GM23248 (cell line): Measurements from ENCODE around the gene CCDC188. TPM values are rescaled to one million over a fixed set of nuclear protein-coding genes. Genes with fewer than 3 reads are reported as not detected.

Source experiments
- DNase-seq: peaks from one replicate; pipeline ENCODE4 v3.0.0-alpha.2; 2015
- H2AFZ ChIP-seq: fragments of 200-600 bp; sonication (generic); 2 replicates; pipeline ENCODE4 v1.6.1; 2016; ENCODE audit warnings: antibody characterized with exemption
- H3F3A ChIP-seq: fragments of 200-600 bp; sonication (generic); 2 replicates; pipeline ENCODE4 v1.6.1; 2016; ENCODE audit warnings: mild to moderate bottlenecking, antibody characterized with exemption, mixed run types; ENCODE audit not compliant: insufficient read depth
- H3K27ac ChIP-seq: fragments of 200-600 bp; sonication (generic); 2 replicates; pipeline ENCODE4 v1.5.1; 2016; ENCODE audit warnings: mild to moderate bottlenecking
- H3K27me3 ChIP-seq: fragments of 200-600 bp; sonication (generic); replicated peaks from 2 replicates; pipeline ENCODE4 v1.6.1; 2016; ENCODE audit warnings: mild to moderate bottlenecking; ENCODE audit not compliant: insufficient read depth
- H3K36me3 ChIP-seq: fragments of 200-600 bp; sonication (generic); 2 replicates; pipeline ENCODE4 v1.6.1; 2016; ENCODE audit warnings: low read depth, mild to moderate bottlenecking
- H3K4me1 ChIP-seq: fragments of 200-600 bp; sonication (generic); 2 replicates; pipeline ENCODE4 v1.6.1; 2016; ENCODE audit warnings: mild to moderate bottlenecking; ENCODE audit not compliant: insufficient read depth
- H3K4me2 ChIP-seq: fragments of 200-600 bp; sonication (generic); one replicate; pipeline ENCODE4 v1.6.1; 2016; ENCODE audit warnings: mild to moderate bottlenecking; ENCODE audit not compliant: unreplicated experiment
- H3K4me3 ChIP-seq: fragments of 200-600 bp; sonication (generic); 2 replicates; pipeline ENCODE4 v1.5.1; 2016; ENCODE audit warnings: mild to moderate bottlenecking
- H3K79me2 ChIP-seq: fragments of 200-600 bp; sonication (generic); 2 replicates; pipeline ENCODE4 v1.6.1; 2016; ENCODE audit warnings: mild to moderate bottlenecking; ENCODE audit not compliant: insufficient read depth
- H3K9ac ChIP-seq: fragments of 200-600 bp; sonication (generic); 2 replicates; pipeline ENCODE4 v1.6.1; 2016; ENCODE audit warnings: mild to moderate bottlenecking
- H3K9me2 ChIP-seq: fragments of 200-600 bp; sonication (generic); 2 replicates; pipeline ENCODE4 v1.6.1; 2016; ENCODE audit warnings: mixed run types, mild to moderate bottlenecking, moderate library complexity; ENCODE audit not compliant: insufficient read depth
- H3K9me3 ChIP-seq: fragments of 200-600 bp; sonication (generic); one replicate; pipeline ENCODE4 v1.6.1; 2017; ENCODE audit warnings: low read depth
- H4K20me1 ChIP-seq: fragments of 200-600 bp; sonication (generic); 2 replicates; pipeline ENCODE4 v1.6.0; 2016; ENCODE audit not compliant: insufficient read depth
- EZH2 ChIP-seq: fragments of 200-600 bp; sonication (generic); IDR thresholded peaks from 2 replicates; pipeline ENCODE4 v1.6.1; 2018; ENCODE audit warnings: antibody characterized with exemption, mild to moderate bottlenecking; ENCODE audit not compliant: insufficient read depth, poor library complexity, severe bottlenecking
- EZH2phosphoT487 ChIP-seq: fragments of 200-600 bp; sonication (generic); IDR thresholded peaks from 2 replicates; pipeline ENCODE4 v1.6.1; 2018; ENCODE audit warnings: antibody characterized with exemption, moderate library complexity, mild to moderate bottlenecking, low read depth; ENCODE audit not compliant: insufficient read depth
- WGBS, 2 experiments: methylation state at CpG; one replicate each; pipeline ENCODE4 v1.1.6; 2015 to 2017; ENCODE audit warnings: low lambda C conversion rate in 2 of 2, low coverage in 1 of 2; ENCODE audit errors: missing lambda C conversion rate in 2 of 2; 5-methylcytosine and 5-hydroxymethylcytosine counted together
- in situ Hi-C: fragments of 300-500 bp; cut with MboI; formaldehyde crosslinking; loops from 2 replicates; pipeline ENCODE4 v1.15.0; 2020
- polyA plus RNA-seq: library from polyadenylated mRNA; unstranded; fragments of >200 nt; fragmentation: Nextera tagmentation; extraction: Ambion mirVana; gene quantifications from 2 replicates; pipeline ENCODE4 v1.2.1, GENCODE V29; 2016
- total RNA-seq: library from RNA; depleted of rRNA; stranded (reverse); fragments of >200 nt; shearing (Covaris generic); gene quantifications from 2 replicates; pipeline ENCODE4 v1.2.3, GENCODE V29; 2014

CCDC188 gene
- total and polyA plus RNA-seq, 2 experiments from 2014 or later: 1.2 to 1.8 TPM

DNA sequence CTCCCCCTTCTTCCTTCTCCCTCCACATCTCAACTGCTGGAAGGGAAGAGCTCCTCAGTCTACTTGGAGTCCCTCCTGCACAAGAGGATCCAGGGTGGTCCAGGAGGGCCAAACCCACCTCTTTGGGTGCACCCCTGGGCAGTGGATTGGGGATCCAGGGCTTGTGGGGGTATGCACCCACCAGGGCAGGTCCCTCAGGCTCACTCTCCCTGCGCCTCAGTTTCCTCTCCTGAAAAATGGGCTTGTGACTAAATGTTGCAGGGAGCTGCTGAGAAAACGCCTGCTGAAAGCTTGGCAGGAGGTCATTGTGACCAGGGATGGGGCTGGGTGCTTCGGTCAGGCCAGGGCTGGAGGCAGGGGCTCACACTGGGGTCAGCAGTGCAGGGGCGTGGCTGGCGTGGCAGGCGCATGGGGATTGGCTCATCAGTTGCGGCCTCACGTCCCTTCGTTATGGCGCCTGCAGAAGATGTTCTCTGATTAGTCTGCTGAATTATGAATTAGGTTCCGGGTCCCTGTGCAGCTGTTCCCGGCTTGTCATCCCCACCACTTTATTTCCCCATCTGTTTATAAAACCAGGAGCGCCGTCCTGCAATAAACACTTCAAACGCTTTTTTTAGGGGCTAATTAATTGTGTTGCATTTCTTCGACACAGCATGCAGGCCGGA lies 25.7 kb upstream of the CCDC188 start:
- H3K27me3 ChIP-seq: peaks cover 8% of the 10 kb centered on the region
- H3K27ac ChIP-seq: no peak overlapping the region
- no peaks in the 10 kb centered on the region for H3K9me2 ChIP-seq
- H3K4me2 ChIP-seq: no peak overlapping the region
- H3K4me3 ChIP-seq: no peak overlapping the region
- no peaks in the 10 kb centered on the region for H3K9me3 ChIP-seq
- in situ Hi-C loops: no loop called here
- no peaks in the 10 kb centered on the region for H3K4me1 ChIP-seq
- no peak for TF ChIP-seq EZH2phosphoT487
- TF ChIP-seq EZH2: no peak
- H3K79me2 ChIP-seq: no peaks in the 10 kb centered on the region
- H3K36me3 ChIP-seq: no peaks in the 10 kb centered on the region
- H3F3A ChIP-seq: no peaks in the 10 kb centered on the region
- H4K20me1 ChIP-seq: no peaks in the 10 kb centered on the region
- WGBS, 2 experiments: 50 to 61% methylated on average over 17 of the region's 17 CpGs
- DNase-seq: no peak
- no peak overlapping the region for H3K9ac ChIP-seq
- no peak overlapping the region for H2AFZ ChIP-seq

DNA sequence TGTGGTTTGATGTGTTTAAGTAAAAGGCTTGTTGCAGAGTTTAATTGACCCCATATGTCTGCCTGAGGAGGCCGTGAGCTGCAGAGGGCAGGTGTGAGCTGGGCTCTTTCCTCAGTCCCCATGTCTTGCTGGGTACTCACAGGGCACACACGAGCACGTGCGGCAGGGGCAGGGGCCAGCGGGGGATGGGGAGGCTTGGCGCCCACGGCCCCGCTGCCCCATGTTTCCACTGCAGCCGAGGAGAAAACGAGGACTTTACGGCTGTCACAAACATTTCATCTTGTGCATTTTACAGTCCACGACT lies 24.7 kb upstream of the CCDC188 start:
- DNase-seq: peak; percentile 25

DNA sequence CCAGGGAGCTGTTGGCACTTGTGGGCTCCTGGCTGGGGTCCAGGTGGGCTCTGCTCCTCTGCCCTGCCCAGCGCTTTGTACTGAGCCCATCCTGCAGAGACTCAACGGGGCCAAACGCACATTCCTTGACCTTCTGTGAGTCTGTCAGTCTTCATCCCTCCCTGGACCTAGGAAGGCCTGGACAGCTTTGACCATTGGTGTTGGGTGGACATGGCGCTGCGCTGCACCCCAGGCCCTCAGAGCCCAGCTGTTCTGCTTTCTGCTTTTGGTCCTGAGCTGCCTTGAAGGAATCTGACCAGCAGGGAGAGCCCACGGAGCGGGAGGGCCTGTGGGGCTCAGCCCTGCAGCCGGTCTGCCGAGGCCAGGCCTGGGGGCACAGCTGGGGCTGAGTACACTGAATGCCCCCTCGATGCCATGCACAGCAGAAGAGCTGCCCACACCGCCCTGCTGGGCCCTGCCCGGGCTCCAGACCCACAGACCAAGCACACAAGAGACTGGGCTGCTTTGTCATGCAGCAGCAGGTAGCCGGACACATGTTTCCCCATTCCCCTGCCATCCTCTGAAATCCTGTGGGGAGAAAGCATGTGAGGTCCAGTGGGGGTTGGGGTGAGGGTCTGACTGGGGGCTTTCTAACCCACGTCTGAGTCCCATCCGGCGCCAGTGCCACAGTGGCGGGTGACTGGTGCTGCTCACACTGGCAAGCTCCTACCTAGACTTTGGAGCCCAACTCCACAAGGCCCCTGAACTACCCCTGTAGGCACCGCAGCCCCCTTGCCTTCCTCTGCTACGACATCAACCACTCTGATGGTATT lies 24.1 kb upstream of the CCDC188 start:
- WGBS, 2 experiments: 48 to 52% methylated on average over 18 to 19 of the region's 19 CpGs
- no peaks in the 10 kb centered on the region for H4K20me1 ChIP-seq
- no peak overlapping the region for H3K9ac ChIP-seq
- H3K9me2 ChIP-seq: no peaks in the 10 kb centered on the region
- no peaks in the 10 kb centered on the region for H3K9me3 ChIP-seq
- no peak overlapping the region for H3K27ac ChIP-seq
- peaks cover 8% of the 10 kb centered on the region for H3K27me3 ChIP-seq
- H3K4me3 ChIP-seq: no peak overlapping the region
- peak; percentile 25 for DNase-seq
- H2AFZ ChIP-seq: no peak overlapping the region
- no peak overlapping the region for H3K4me2 ChIP-seq
- H3K4me1 ChIP-seq: no peaks in the 10 kb centered on the region
- TF ChIP-seq EZH2phosphoT487 (no peak), EZH2 (no peak)
- no peaks in the 10 kb centered on the region for H3K36me3 ChIP-seq
- in situ Hi-C loops: no loop called here
- no peaks in the 10 kb centered on the region for H3K79me2 ChIP-seq
- no peaks in the 10 kb centered on the region for H3F3A ChIP-seq

More for the DNA sequence above, 24.7 kb upstream of the CCDC188 start:
- Histone ChIP-seq H3K4me3 (no peak overlapping the region), H3K79me2 (no peaks in the 10 kb centered on the region), H3K27ac (no peak overlapping the region), H4K20me1 (no peaks in the 10 kb centered on the region), H3K4me2 (no peak overlapping the region), H3F3A (no peaks in the 10 kb centered on the region), H3K27me3 (peaks cover 8% of the 10 kb centered on the region), H3K36me3 (no peaks in the 10 kb centered on the region), H2AFZ (no peak overlapping the region), H3K9ac (no peak overlapping the region), H3K9me2 (no peaks in the 10 kb centered on the region), H3K4me1 (no peaks in the 10 kb centered on the region), H3K9me3 (no peaks in the 10 kb centered on the region)
- in situ Hi-C loops: no loop called here
- 26% methylated on average over 12 of the region's 12 CpGs for WGBS, 2 experiments
- no peak for TF ChIP-seq EZH2phosphoT487
- no peak for TF ChIP-seq EZH2

DNA sequence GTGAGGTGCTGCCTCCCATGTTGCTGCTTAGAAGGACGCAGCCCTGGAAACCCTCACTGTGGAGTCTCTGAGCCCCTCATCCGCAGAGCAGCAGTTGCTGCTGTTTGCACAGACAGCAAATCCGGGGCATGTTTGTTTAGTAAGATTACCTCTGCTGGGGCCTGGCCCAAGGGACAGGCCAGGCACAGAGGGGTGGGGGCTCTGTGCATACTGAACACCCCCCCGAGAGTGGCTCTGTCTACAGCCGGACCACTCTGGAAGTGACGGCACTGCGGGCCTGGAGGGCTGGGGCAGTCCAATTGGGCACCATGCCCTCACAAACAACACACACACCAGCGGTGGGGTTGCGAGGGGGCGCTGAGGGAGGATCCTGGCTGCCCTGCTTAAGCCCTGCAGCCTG lies 22.9 kb upstream of the CCDC188 start:
- H3K9me2 ChIP-seq: no peaks in the 10 kb centered on the region
- no peak overlapping the region for H3K4me2 ChIP-seq
- H3F3A ChIP-seq: no peaks in the 10 kb centered on the region
- TF ChIP-seq EZH2phosphoT487 (no peak), EZH2 (no peak)
- H3K79me2 ChIP-seq: no peaks in the 10 kb centered on the region
- H4K20me1 ChIP-seq: no peaks in the 10 kb centered on the region
- H3K27ac ChIP-seq: no peak overlapping the region
- DNase-seq: no peak
- H3K4me3 ChIP-seq: no peak overlapping the region
- no peaks in the 10 kb centered on the region for H3K4me1 ChIP-seq
- H3K27me3 ChIP-seq: peaks cover 8% of the 10 kb centered on the region
- no peaks in the 10 kb centered on the region for H3K9me3 ChIP-seq
- 58 to 67% methylated on average over 10 of the region's 10 CpGs for WGBS, 2 experiments
- in situ Hi-C loops: no loop called here
- no peaks in the 10 kb centered on the region for H3K36me3 ChIP-seq
- no peak overlapping the region for H3K9ac ChIP-seq
- H2AFZ ChIP-seq: no peak overlapping the region
